ENCODE results near the gene COL13A1.

The COL13A1 gene

DNA sequence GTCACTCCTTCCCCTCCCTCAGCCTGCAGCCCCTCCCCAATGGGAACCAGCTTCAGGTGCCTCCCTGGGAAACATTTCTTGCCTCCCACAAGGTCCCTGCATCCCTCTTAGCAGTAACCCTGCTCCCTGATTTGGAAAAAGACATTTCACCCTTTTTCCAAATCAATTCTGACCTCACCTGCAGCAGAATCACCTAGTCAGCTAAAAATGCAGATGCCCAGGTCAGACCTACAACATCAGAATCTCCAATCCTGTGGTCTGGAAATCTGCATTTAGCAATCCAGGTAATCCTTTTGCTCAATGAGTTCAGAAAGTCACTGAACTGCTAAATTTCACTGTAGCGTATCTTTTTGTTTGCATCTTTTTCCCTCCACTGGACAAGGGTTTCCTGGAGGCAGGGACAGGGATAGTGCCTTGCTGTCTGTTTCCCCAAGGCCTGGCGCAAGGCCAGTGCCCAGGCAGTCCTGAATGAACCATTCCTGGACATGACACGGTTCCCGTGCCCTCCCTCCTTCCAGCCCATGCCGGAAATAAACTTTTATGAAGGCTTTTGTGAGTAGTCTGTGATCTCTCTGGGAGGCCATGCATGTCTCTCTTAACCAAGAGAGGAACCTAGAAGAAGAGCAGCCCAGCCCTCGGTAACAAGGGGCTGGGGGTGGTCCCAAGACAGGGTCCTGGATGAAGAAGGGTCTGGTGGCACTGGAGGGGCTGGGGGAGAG lies 44.0 kb downstream of the COL13A1 start:
- DNase-seq (ENCODE audit: low read depth): peak; percentile 65

DNA sequence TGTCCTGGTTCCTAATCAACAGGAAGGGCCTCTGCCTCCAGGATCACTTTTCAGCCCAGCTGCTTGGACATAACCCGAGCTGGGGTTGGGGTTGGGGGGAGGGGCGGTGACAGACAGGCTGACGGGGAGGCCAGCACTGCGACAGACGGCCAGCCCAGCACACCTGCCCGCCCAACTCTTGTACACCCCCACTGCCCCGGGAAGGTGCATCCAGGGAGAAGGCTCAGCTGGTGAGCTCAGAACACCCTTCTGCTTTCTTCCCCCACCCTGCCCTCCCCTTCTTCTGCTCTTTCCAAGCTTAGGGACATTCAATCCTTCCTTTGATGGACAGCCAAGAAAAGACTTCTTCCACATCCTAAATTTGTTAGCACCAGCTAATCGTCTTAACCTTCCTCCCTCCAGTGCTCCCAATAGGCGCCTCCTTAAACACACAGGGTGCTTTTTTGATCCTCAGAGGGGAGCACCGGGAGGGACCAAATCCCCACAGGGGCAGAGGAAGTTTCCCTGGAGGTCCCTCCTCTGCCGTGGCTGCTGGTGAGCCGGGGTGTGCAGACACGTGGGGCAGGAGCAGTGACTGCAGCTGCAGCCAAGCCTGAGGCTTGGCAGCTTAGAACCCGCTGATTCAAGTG lies 44.7 kb downstream of the COL13A1 start:
- DNase-seq (ENCODE audit: low read depth): peak; percentile 18

DNA sequence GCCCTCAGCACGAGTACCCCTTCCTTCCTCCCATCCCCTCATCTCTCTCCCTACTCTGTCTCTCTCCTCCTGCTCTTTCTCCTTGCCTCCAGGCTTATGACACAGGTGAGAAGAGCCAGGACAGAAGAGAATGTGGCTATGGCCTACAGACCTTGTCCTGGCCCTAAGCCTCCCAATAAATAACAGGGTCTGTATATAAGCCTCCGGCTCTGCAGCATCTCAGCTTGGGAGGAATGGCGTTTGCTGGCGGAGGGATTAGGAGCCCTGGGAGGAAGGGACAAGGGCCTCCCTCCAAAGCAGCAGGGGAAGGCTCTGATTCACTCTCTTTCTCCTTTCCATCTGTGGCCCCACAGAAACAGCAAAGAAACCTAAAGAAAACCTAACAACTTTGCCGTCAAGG lies 45.8 kb downstream of the COL13A1 start:
- no peak for DNase-seq (ENCODE audit: low read depth)

DNA sequence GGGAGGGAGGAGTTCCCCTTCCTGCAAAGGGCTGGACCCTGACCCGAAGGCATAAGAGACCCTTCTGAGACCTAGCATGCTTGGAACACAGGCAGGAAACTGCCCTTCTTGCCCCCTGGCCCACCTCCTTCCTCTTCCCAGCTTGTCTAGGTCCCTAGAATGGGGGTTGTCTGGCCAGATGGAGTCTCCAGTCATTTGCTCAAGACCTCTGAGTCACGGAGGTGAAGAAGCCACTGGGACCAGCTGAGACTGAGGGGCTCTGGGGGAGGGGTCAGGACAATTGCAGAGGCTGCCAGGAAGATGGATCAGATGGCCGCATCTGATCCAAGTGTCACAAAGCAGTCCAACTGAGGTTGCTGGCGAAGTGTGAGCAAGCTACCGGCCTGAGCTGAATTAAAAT lies 46.2 kb downstream of the COL13A1 start:
- no peak for DNase-seq (ENCODE audit: low read depth)

DNA sequence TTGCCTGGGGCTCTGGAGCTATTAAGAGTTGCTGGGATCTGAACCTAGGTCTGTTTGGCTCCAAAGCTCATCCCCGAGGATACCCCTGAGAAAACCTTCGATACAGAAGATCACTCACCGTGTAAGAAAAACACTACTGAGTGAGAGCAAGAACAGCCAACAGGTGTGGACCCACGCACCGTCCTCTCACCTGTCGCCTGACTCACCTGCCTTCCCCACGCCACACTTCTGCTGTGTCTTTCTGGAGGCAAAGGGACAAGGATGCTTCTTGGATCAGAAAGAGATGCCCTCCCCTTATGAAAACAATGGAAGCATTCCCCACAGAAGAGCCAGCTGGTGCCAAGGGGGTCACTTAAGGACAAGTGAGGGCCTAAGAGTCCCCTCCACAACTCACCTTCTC lies 46.7 kb downstream of the COL13A1 start:
- no peak for DNase-seq (ENCODE audit: low read depth)

DNA sequence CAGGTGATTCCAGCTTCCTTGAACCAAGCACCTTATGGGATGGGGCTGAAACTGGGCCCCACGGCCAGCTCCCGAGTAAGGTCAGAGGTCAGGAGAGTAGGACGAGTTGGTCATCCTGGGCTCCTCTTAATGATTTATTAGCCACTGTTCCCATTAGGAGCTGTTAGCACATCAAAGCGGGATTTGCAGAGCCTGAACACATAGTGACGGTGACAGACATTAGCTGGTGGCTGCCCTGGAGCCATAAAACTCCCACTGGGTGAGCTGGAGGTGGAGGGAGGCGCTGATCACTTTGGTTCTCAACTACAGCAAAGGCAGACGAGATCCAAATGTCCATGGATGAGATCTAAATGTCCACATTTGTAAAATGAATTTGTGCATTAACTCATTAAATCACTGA lies 48.1 kb downstream of the COL13A1 start:
- DNase-seq (ENCODE audit: low read depth): no peak

DNA sequence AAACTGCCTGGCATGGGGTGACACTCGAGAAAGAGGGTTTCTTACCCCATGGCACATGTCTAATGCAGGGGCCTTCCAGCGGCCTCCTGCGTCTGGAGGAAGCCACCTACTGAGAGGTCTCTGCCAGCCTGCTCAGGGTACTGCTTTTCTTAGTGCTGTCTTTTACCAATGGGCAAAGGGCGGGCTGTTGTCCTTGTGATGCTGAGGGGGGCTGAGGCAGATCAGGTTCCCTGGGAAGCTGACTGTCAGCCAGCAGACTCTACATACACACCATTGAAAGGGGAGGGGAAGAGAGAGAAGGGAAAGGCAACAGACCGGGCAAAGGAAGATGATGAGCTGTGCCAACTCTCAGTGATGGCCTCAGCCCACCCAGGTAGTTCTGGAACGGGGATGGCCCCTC lies 48.7 kb downstream of the COL13A1 start:
- no peak for DNase-seq (ENCODE audit: low read depth)

DNA sequence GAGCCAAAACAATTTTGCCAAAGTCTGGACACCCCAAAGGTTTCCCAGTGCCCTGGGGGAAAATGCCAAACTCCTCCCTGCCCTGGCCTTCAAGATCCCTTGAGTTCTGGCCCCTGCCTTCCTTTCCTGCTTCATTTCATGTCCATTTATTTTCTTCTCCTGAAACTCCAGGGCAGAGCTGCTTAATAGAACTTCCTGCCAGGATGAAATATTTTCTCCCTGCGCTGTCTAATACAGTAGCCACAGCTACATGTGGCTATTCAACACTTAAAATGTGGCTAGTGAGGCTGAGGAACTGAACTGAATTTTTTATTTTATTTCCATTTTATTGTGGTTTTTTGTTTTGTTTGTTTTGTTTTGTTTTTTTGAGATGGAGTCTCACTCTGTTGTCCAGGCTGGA lies 49.6 kb downstream of the COL13A1 start:
- DNase-seq (ENCODE audit: low read depth): no peak

DNA sequence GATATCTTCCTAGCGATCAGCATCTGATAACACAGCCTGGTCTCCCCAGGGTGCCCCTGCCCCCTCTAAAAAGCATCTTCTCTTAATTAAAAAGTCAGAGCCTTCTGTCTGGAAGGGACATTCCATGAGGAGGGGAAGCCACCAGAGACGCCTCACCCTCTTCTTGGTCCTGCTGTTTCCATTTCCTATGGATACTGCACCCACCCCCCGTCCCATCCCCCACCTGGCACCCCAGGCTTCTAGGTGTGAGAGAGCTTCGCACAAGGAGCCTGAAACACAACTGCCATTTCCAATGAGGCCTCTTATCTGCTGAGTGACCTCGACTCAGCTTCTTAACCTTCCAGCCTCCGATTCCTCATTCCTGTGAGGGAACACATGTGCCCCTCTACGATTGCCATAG lies 51.4 kb downstream of the COL13A1 start:
- no peak for DNase-seq (ENCODE audit: low read depth)

DNA sequence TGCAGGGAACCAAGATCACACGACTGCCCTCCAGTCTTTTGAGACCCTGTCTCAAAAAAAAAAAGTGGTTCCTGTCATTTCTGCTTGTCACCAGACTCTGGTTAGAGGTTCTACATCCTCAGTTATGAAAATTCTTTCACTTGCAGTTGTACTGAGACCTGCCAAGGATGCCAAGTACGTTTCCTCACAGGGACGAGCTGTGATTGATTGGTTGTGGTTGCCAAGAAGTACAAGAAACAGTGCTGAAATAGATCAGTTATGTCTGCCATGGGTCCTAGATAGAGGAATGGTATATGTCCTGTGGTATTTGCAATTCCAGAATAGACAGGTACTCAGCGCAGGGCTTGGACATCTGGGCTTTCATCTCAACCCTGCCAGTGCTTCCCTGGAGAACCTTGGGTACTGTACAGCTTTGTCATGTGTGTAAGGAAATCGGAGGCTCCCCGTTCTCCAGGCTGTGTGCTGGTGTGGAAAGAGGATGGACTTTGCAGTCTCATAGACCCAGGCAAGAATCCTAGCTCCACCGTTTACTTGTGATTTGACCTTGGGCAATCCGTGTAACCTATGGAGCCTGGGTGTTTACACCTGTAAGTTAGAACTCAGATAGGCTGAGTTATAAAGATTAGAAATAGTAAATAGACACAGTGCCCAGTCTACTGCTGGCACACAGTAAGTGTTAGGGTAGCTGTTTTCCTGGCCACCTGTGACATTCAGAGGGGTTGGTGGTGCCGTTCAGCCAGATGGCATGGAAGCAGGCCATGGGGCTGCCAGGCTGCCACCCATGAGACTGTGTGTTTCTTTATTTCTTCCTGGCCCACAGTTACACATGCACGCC lies 53.0 kb downstream of the COL13A1 start:
- no peak for DNase-seq (ENCODE audit: low read depth)

DNA sequence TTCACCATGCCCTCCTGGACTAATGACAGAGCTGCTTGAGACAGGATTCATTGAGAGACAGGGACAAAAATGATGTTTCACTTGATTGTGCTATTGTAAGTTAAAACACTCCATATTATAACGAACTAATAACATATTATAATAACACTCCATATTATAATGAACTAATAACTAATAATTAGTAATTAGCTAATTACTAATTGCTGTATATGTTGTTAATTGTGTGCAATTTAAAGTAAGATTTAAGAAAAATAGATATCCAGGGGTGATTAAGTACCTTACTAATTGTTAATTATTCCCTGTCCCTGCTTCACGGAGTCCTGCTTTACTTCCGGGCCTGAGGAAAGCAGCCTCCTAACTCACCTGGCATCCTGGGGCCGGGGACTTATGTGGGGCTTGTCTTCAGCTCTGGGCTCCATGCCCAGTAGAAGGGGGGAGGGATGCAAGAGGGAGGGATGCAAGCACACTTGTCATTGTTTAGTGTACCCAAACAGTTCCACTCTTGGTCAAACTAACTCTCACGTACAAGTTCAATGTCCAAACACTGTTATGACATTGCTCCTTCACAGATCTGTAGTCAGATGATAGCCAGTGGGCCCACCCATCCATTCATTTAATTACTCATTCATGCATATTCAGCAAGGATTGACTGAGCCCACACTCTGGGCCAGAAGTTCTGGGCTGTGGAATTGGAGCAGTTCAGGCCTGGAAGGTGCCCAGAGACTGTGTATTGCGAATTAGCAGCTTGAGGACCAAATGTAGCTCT lies 53.8 kb downstream of the COL13A1 start:
- DNase-seq (ENCODE audit: low read depth): no peak

DNA sequence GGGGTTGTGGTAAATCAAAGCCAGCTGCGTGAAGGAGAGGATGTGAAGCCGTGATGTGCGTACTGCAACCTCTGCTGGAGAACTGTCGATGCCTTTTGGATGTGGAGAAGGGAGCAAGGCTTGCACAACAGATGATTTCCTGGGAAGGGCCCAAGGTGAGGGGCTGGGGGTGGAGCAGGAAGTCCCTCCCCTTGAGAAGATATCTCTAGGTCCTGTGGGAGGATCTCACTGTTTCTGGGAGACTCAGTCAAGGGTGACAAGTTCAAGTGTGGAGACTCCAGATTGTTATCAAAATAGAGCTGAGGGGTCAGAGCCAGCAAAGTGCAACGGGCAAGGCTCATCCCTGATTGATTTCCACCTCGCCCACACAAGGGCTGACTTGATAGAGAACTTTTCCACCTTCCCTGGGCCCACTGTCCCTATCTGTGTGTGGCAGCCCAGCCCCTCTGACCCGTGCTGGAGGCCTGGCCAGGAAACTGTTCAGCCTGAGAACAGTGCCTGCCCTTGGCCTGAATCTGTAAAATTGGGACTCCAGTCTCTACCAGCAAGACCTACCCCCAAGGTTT lies 55.0 kb downstream of the COL13A1 start:
- no peak for DNase-seq (ENCODE audit: low read depth)

DNA sequence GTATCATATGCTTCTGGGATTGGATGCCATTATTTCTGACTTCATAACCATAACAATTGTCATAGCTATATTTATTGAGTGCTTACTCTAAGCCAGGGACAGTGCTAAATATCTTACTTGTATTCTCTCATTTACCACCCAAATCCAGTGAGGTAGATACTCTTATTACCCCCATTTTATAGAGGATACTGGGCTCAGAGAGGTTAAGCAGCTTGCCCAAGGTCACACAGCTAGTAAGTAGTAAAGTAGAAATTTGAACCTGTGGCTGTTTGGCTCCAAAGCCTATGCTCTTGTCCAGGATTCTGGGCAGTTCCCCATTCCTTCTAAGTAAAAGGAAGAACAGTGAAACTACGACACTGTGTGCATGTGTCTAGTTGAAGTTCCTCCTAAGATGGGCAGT lies 56.5 kb downstream of the COL13A1 start:
- no peak for DNase-seq (ENCODE audit: low read depth)

DNA sequence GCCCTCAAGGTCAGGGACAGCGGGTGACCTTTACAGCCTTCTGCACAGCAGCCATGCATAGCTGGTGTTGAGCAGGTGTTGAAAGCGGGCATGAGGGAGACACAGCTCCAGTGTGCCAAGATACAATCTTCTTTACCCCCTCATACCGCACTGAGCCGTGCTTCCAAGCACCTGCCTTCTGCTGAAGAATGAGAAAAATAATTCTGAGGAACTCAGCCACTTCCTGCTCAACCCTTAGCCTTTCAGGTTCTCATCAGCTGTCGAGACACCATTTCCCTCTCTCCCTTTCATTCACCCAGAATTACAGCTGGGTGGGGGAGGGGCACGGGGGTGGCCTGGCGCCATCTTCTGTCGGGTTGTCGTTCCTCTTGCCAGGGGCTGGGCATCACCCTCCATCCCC lies 58.6 kb downstream of the COL13A1 start:
- no peak for DNase-seq (ENCODE audit: low read depth)

DNA sequence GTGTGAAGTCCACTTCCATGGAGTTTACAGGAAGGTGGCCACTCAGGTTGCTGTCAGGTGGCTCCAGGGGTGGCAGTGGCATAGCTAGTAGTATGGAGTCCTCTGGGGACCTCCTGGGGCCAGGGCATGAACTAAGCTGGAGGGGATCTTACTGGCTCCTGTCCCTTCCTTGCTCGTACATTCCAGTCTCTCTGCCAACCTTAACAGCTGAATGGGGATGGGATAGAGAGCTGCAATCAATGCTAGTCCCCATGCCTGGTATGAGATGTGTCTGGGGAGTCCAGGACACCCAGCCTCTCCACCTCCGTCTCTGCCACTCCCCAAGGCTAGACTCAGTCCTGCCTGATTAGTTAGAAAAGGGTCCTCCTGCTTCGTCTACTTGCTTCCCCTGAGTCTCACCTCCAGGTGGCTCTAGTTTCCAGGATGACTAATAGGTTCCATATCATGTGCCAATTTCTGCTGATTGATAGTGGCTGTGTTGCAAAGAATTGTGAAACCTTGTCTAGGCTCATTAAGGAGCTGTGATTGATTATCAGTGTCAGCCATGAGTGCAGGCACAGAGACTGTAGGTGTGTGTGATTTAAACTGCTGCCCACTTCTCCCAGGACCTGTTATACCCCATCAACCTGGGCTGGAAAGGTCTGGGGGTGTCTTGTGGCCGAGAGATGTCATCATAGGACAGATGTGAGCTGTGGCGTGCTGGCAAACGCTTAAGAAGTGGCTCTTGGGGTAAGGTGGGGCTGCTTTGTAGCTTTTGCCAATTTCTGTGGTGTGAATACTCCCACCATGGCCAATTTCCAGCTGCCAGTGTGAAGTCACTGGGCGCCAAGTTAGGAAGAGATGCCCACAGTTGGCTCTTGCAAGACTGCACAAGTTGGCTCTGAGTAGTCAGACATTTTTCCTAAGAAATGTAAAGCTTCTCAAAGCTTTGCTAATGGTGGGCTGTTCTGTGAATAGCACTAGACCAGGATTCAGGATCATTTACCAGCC lies 59.8 kb downstream of the COL13A1 start:
- peak; percentile 84 for DNase-seq (ENCODE audit: low read depth)

DNA sequence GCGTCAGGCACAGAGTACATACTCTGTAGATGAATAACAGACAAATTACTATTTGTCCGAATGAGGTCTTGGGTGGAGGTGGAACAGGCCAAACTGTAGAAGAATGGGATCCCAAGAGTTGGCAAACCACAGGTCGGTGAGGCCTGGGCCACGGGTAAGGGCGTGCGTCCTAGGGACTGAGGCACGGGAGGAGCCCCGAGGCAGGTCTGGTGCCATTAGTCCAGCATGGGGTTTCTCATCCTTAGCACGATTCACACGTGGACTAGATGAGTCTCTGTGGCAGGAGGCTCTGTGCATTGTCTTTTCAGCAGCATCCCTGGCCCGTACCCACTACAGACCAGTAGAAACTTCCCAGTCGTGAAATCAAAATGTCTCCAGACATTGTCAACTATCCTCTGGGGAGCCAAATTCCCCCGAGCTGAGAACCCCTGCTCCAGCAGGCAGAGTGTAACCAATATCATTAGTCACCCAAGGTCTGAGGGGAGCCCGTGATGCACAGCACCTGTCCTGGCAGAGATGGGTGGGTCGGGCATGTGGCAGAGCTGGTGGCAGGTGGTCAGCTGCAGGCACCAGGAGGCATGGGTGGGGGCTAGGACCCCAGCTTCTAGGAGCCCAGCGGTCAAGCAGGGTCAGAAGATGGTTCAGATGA lies 61.3 kb downstream of the COL13A1 start:
- no peak for DNase-seq (ENCODE audit: low read depth)

DNA sequence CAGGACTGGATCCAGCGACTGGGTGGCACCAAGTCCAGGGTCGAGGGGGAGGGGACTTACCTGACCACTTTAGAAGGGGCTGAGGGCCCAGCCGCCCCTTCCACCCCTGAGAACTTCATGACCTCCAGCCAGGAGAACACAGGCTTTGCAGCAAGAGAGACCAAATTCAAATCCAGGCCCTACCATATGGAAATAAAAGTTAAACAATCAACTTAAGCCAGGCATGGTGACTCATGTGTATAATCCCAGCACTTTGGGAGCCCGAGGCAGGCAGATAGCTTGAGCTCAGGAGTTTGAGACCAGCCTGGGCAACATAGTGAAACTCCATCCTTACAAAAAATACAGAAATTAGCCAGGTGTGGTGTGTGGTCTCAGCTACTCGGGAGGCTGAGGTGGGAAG lies 61.9 kb downstream of the COL13A1 start:
- DNase-seq (ENCODE audit: low read depth): no peak

DNA sequence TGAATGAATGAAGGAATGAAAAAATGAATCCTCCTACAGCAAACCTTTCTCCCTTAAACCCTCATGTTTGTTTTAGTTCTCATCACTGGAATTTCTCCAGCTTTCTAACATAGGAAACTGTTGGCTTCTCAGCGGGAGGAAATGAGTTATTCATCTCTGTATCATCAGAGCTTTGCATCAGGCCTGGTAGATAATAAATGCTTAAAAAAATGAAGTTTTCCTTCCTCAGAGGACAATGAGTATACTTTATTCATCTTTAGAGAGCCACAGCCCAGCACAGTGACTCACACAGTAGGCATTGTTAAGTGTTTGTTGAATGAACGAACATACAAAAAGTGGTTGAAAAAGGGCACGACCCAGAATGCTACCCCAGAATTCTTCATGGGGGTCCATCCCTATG lies 62.6 kb downstream of the COL13A1 start:
- DNase-seq (ENCODE audit: low read depth): peak; percentile 70

DNA sequence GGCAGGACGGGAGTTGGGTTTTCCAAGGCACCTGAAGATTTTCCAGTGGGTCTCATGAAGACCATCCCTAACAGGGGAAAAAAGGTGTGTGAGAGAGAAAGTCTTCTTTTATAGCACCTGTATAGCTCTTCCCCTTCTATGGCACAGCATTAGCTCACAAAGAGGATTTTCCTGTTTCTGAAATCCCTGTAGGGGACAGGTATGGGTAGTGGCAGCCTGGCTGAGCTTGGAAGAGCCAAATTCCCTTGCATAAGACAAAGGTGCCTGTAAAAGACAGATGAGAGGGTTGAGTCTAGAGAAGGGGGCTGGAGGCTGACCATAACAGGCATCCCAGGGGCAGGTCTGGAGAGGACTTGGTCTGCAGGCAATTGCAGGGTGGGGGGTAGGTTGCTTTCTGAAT lies 63.7 kb downstream of the COL13A1 start:
- no peak for DNase-seq (ENCODE audit: low read depth)

DNA sequence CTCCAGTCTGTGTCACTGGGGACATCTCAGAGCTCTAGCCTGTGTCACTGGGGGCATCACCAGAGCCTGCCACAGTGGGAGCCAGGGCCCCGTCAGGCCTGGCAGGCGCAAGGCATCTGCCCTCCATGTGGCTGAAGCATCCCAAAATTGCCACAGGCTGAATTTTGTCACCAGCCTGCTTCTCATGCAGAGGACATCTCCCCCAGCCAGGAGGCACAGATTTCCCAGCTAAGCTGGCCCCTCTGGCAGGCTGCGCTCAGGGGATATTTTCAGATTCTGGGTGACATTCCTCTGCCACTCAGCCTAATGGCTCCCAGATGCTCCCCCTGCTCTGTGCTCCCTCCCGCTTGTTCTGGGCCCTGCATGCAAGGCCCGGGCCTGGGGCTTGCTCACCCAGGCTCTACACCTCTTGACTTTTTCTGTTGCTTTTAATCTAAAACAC lies 64.6 kb downstream of the COL13A1 start:
- peak; percentile 59 for DNase-seq (ENCODE audit: low read depth)
